H1 (cell line): ENCODE data around the gene FHIT. TPM values are rescaled to one million over a fixed set of nuclear protein-coding genes. Genes with fewer than 3 reads are reported as not detected.

Experiments used
- CTCF ChIA-PET: fragments of 300-600 bp; sonication (Branson Sonifier 250); formaldehyde crosslinking; loops from one replicate; lab custom pipeline; 2021; ENCODE audit not compliant: partially characterized antibody; lab: Charles Lee
- POLR2A ChIA-PET: fragments of 300-600 bp; sonication (Branson Sonifier 250); formaldehyde crosslinking; loops from one replicate; lab custom pipeline; 2021; ENCODE audit warnings: inconsistent platforms; ENCODE audit not compliant: partially characterized antibody; lab: Charles Lee
- DNase-seq, 2 experiments: peaks; one replicate each; pipeline versions ENCODE4 v3.0.0 to v3.0.0-alpha.2; 2010 to 2022; ENCODE audit warnings: low spot score in 2 of 2, low read depth in 1 of 2, mixed read lengths in 1 of 2
- FAIRE-seq: peaks from 2 replicates; lab custom pipeline; 2011; peaks lifted over from hg19 to GRCh38; lab: Jason Lieb, UNC
- H2AFZ ChIP-seq: 2 replicates; pipeline ENCODE4 v1.8.1; 2012; ENCODE audit warnings: low read length, inconsistent platforms
- H2AK5ac ChIP-seq: 2 replicates; pipeline ENCODE4 v1.6.1; 2013; ENCODE audit warnings: low read depth, low read length
- H2BK120ac ChIP-seq: replicated peaks from 2 replicates; pipeline ENCODE3; 2013; ENCODE audit warnings: low read depth, low read length, inconsistent platforms
- H2BK12ac ChIP-seq: 2 replicates; pipeline ENCODE4 v1.6.1; 2013; ENCODE audit warnings: low read depth, low read length
- H2BK15ac ChIP-seq: 2 replicates; pipeline ENCODE4 v1.6.1; 2013; ENCODE audit warnings: low read length
- H2BK20ac ChIP-seq: 2 replicates; pipeline ENCODE4 v1.6.1; 2013; ENCODE audit warnings: low read length
- H2BK5ac ChIP-seq: 2 replicates; pipeline ENCODE4 v1.6.1; 2013; ENCODE audit warnings: low read depth, low read length
- H3K14ac ChIP-seq: 2 replicates; pipeline ENCODE4 v1.6.1; 2013; ENCODE audit warnings: inconsistent platforms; ENCODE audit not compliant: insufficient read length
- H3K18ac ChIP-seq: 2 replicates; pipeline ENCODE4 v1.6.1; 2013; ENCODE audit warnings: low read length; ENCODE audit errors: extremely low read depth
- H3K23ac ChIP-seq: 2 replicates; pipeline ENCODE4 v1.6.1; 2013; ENCODE audit warnings: inconsistent platforms; ENCODE audit not compliant: insufficient read length
- H3K23me2 ChIP-seq: 2 replicates; pipeline ENCODE4 v1.6.1; 2013; ENCODE audit warnings: low read depth, low read length
- H3K27ac ChIP-seq: 2 replicates; pipeline ENCODE4 v1.6.1; 2011; ENCODE audit warnings: low read depth, low read length, inconsistent platforms
- H3K27me3 ChIP-seq, 4 experiments: replicated peaks in 1 of 4; 1 replicate in 1 of 4; 2 replicates in 3 of 4; pipeline versions ENCODE4 v1.6.1 to v1.8.1; 2011 to 2013; ENCODE audit warnings: low read length in 3 of 4, mild to moderate bottlenecking in 3 of 4, inconsistent platforms in 2 of 4, mixed read lengths in 2 of 4, moderate library complexity in 1 of 4; ENCODE audit not compliant: control insufficient read depth in 3 of 4, insufficient read depth in 3 of 4; ENCODE audit errors: extremely low read depth in 1 of 4
- H3K36me3 ChIP-seq, 4 experiments: 2 replicates each; pipeline versions ENCODE4 v1.6.1 to v1.8.1; 2011 to 2013; ENCODE audit warnings: mild to moderate bottlenecking in 4 of 4, low read length in 3 of 4, moderate library complexity in 2 of 4, control low read depth in 1 of 4, inconsistent platforms in 1 of 4; ENCODE audit not compliant: insufficient read depth in 4 of 4, control insufficient read depth in 2 of 4
- H3K4ac ChIP-seq: replicated peaks from 2 replicates; pipeline ENCODE3; 2013; ENCODE audit warnings: low read length, low read depth, mixed read lengths, inconsistent platforms; ENCODE audit not compliant: insufficient read length
- H3K4me1 ChIP-seq, 4 experiments: replicated peaks in 1 of 4; 1 replicate in 1 of 4; 2 replicates in 3 of 4; pipeline versions ENCODE4 v1.6.1 to v1.8.1; 2011 to 2013; ENCODE audit warnings: low read length in 3 of 4, inconsistent platforms in 2 of 4, mixed read lengths in 1 of 4; ENCODE audit not compliant: insufficient read depth in 4 of 4, control insufficient read depth in 3 of 4
- H3K4me2 ChIP-seq, 2 experiments: 2 replicates each; pipeline versions ENCODE4 v1.6.1 to v1.8.1; 2011 to 2013; ENCODE audit warnings: low read depth in 2 of 2, low read length in 2 of 2, control low read depth in 1 of 2, inconsistent platforms in 1 of 2, mild to moderate bottlenecking in 1 of 2; ENCODE audit not compliant: insufficient read depth in 1 of 2
- H3K4me3 ChIP-seq, 4 experiments: fragments of 200-600, 300-600 bp in 1 of 4; sonication (generic), shearing (Covaris generic), sonication (Bioruptor Twin) in 1 of 4; 2 replicates each; pipeline versions ENCODE4 v1.5.1 to v1.8.1; 2011 to 2016; ENCODE audit warnings: low read length in 4 of 4, low read depth in 3 of 4, control low read depth in 2 of 4, inconsistent platforms in 2 of 4, mild to moderate bottlenecking in 2 of 4, mixed read lengths in 1 of 4, moderate library complexity in 1 of 4; ENCODE audit not compliant: insufficient read depth in 2 of 4; ENCODE audit errors: extremely low read depth in 1 of 4
- H3K56ac ChIP-seq: replicated peaks from 2 replicates; pipeline ENCODE3; 2013; ENCODE audit warnings: low read depth, mild to moderate bottlenecking, mixed read lengths, low read length, inconsistent platforms; ENCODE audit not compliant: insufficient read length
- H3K79me1 ChIP-seq: 2 replicates; pipeline ENCODE4 v1.6.1; 2013; ENCODE audit warnings: low read depth, low read length, control low read depth
- H3K79me2 ChIP-seq, 2 experiments: 2 replicates each; pipeline versions ENCODE4 v1.6.1 to v1.8.1; 2012 to 2013; ENCODE audit warnings: low read length in 2 of 2, mild to moderate bottlenecking in 2 of 2, inconsistent platforms in 1 of 2; ENCODE audit not compliant: insufficient read depth in 2 of 2, control insufficient read depth in 1 of 2
- H3K9ac ChIP-seq, 4 experiments: replicated peaks in 1 of 4; 1 replicate in 1 of 4; 2 replicates in 3 of 4; pipeline versions ENCODE4 v1.6.1 to v1.8.1; 2011 to 2013; ENCODE audit warnings: low read depth in 3 of 4, low read length in 3 of 4, control low read depth in 2 of 4, mild to moderate bottlenecking in 2 of 4, moderate library complexity in 2 of 4, inconsistent platforms in 1 of 4; ENCODE audit errors: extremely low read depth in 1 of 4
- H3K9me3 ChIP-seq, 2 experiments: 2 replicates each; pipeline versions ENCODE4 v1.6.1 to v1.8.1; 2012 to 2013; ENCODE audit warnings: mild to moderate bottlenecking in 2 of 2, moderate library complexity in 2 of 2, control low read depth in 1 of 2, inconsistent platforms in 1 of 2, low read depth in 1 of 2, low read length in 1 of 2, mixed read lengths in 1 of 2; ENCODE audit not compliant: insufficient read depth in 2 of 2
- H4K20me1 ChIP-seq, 2 experiments: replicated peaks in 1 of 2; 2 replicates each; pipeline versions ENCODE3 to v1.8.1; 2011 to 2013; ENCODE audit warnings: inconsistent platforms in 2 of 2, low read length in 2 of 2, mild to moderate bottlenecking in 1 of 2; ENCODE audit not compliant: insufficient read depth in 2 of 2, control insufficient read depth in 1 of 2
- H4K5ac ChIP-seq: 2 replicates; pipeline ENCODE4 v1.6.1; 2013; ENCODE audit warnings: low read length, low read depth, mixed read lengths, inconsistent platforms; ENCODE audit not compliant: insufficient read length
- H4K8ac ChIP-seq: 2 replicates; pipeline ENCODE4 v1.8.0; 2013; ENCODE audit warnings: mild to moderate bottlenecking, moderate library complexity, low read length, inconsistent platforms; ENCODE audit not compliant: insufficient read depth; ENCODE audit errors: extremely low read depth
- H4K91ac ChIP-seq: replicated peaks from 2 replicates; pipeline ENCODE3; 2013; ENCODE audit warnings: low read length, mixed read lengths, inconsistent platforms; ENCODE audit not compliant: insufficient read length
- BCL11A ChIP-seq, 2 experiments: IDR thresholded peaks; one replicate each; pipeline ENCODE4 v1.6.1; 2011; ENCODE audit warnings: low read depth in 2 of 2, low read length in 2 of 2, mild to moderate bottlenecking in 2 of 2
- CHD1 ChIP-seq: IDR thresholded peaks from 2 replicates; pipeline ENCODE4 v1.6.1; 2012; ENCODE audit warnings: low read depth, low read length, improper control_type of control experiment
- CTBP2 ChIP-seq: IDR thresholded peaks from 2 replicates; pipeline ENCODE4 v1.7.0; 2011; ENCODE audit warnings: borderline replicate concordance, mild to moderate bottlenecking, moderate library complexity, mixed read lengths, low read length; ENCODE audit not compliant: insufficient read depth, insufficient read length
- EP300 ChIP-seq, 2 experiments: IDR thresholded peaks; 1 replicate in 1 of 2; 2 replicates in 1 of 2; pipeline ENCODE4 v1.6.1; 2011 to 2012; ENCODE audit warnings: low read depth in 2 of 2, low read length in 2 of 2, mild to moderate bottlenecking in 2 of 2, borderline replicate concordance in 1 of 2, inconsistent platforms in 1 of 2, moderate library complexity in 1 of 2
- EZH2 ChIP-seq: fragments of 200-600 bp; sonication (generic); IDR thresholded peaks from 2 replicates; pipeline ENCODE4 v1.7.1; 2012; ENCODE audit warnings: low read depth, mild to moderate bottlenecking, moderate library complexity, low read length, inconsistent platforms; ENCODE audit not compliant: severe bottlenecking
- GTF2F1 ChIP-seq: IDR thresholded peaks from 2 replicates; pipeline ENCODE4 v1.6.1; 2012; ENCODE audit warnings: low read depth, low read length, improper control_type of control experiment, borderline replicate concordance
- KDM4A ChIP-seq: IDR thresholded peaks from one replicate; pipeline ENCODE4 v1.7.1; 2012; ENCODE audit warnings: low read depth, mild to moderate bottlenecking, moderate library complexity, low read length, inconsistent platforms; ENCODE audit not compliant: severe bottlenecking
- POLR2A ChIP-seq, 2 experiments: IDR thresholded peaks; 1 replicate in 1 of 2; 2 replicates in 1 of 2; pipeline ENCODE4 v1.6.1; 2011; ENCODE audit warnings: low read depth in 2 of 2, low read length in 2 of 2, mild to moderate bottlenecking in 2 of 2; ENCODE audit errors: control extremely low read depth in 1 of 2
- RAD21 ChIP-seq, 2 experiments: IDR thresholded peaks in 1 of 2; conservative IDR thresholded peaks in 1 of 2; 2 replicates each; pipeline ENCODE4 v1.6.1; 2011; ENCODE audit warnings: low read depth in 2 of 2, low read length in 2 of 2, improper control_type of control experiment in 1 of 2, inconsistent platforms in 1 of 2, mild to moderate bottlenecking in 1 of 2, moderate library complexity in 1 of 2
- SP1 ChIP-seq: IDR thresholded peaks from 2 replicates; pipeline ENCODE4 v1.6.1; 2011; ENCODE audit warnings: low read depth, low read length
- SUZ12 ChIP-seq: fragments of 200-600 bp; sonication (generic); IDR thresholded peaks from 2 replicates; pipeline ENCODE4 v1.6.1; 2012; ENCODE audit warnings: mild to moderate bottlenecking, inconsistent platforms, low read length, moderate library complexity, mixed read lengths
- WGBS, 2 experiments: shearing (Covaris generic) in 1 of 2; methylation state at CpG; one replicate each; pipeline versions ENCODE4 v1.1.6 to v1.1.7; 2013 to 2015; ENCODE audit warnings: low lambda C conversion rate in 2 of 2, mixed read lengths in 2 of 2, inconsistent platforms in 1 of 2, low coverage in 1 of 2, missing lambda C conversion rate in 1 of 2; ENCODE audit not compliant: insufficient replicate concordance in 2 of 2, insufficient coverage in 1 of 2, insufficient read length in 1 of 2; ENCODE audit errors: extremely low coverage in 1 of 2, missing lambda C conversion rate in 1 of 2; 5-methylcytosine and 5-hydroxymethylcytosine counted together
- polyA plus RNA-seq, 7 experiments: library from polyadenylated mRNA; depleted of rRNA in 3 of 7; stranded (reverse) in 5 of 7; unstranded in 2 of 7; fragments of >200 nt in 5 of 7; fragments of 200-250 nt in 2 of 7; gene quantifications; 1 replicate in 5 of 7; 2 replicates in 1 of 7; 4 replicates in 1 of 7; pipeline versions ENCODE4 v1.2.1 to v1.2.3, GENCODE V29; 2011 to 2013; ENCODE audit warnings: missing spikeins in 2 of 7, mixed read lengths in 2 of 7
- total RNA-seq: library from RNA; stranded (reverse); fragmentation: NEBNext Ultra II Directional; extraction: Animal tissue kit (Norgen Biotek cat#: 25700); gene quantifications from 2 replicates; pipeline ENCODE4 v1.2.1, GENCODE V29; 2021
- TF ChIP-seq, protein P1 (sequence below), 3 experiments: IDR thresholded peaks; 1 replicate in 2 of 3; 2 replicates in 1 of 3; pipeline versions ENCODE4 v1.5.1 to v1.6.1; 2011; ENCODE audit warnings: low read length in 3 of 3, mild to moderate bottlenecking in 3 of 3, inconsistent platforms in 2 of 3, low read depth in 1 of 3, moderate library complexity in 1 of 3; ENCODE audit not compliant: insufficient read depth in 1 of 3; ENCODE audit errors: control extremely low read depth in 1 of 3

FHIT gene
- total and polyA plus RNA-seq, 2 of the 8 experiments (the other 6 are each of a cell fraction or from before 2014, with no cell fraction given) = 1.2 to 3.2 TPM

DNA sequence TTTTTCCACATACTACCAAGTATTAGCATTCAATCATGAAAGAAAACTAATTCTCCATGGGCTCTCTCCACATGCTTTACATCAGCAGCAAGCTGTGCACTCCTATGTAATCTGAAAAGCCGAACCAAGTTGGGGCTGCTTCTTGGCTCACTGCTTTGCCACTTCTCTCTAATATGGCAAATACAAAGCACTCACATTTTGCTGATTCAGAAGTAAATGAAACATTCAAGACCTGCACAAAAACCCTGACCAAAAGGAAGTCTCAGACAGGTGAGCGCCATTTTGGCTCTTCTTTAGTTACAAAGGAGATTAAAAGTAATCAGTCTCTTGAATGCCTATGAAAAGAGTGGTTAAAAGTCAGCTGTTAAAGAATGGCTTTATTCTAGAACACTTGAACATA is 915.2 kb downstream of the FHIT start:
- no peak overlapping the region for H2BK5ac ChIP-seq
- no peaks in the 10 kb centered on the region for H3K27me3 ChIP-seq
- no peak overlapping the region for H4K91ac ChIP-seq
- no peak overlapping the region for H3K18ac ChIP-seq
- no peak overlapping the region for H3K9ac ChIP-seq
- ChIA-PET CTCF (no interaction called here), POLR2A (no interaction called here)
- H2BK12ac ChIP-seq = no peak overlapping the region
- no peak overlapping the region for H4K8ac ChIP-seq
- no peak for DNase-seq
- FAIRE-seq = no peak
- no peaks in the 10 kb centered on the region for H3K36me3 ChIP-seq
- H3K14ac ChIP-seq = no peak overlapping the region
- H3K56ac ChIP-seq = no peak overlapping the region
- no peak for TF ChIP-seq BCL11A (IDR thresholded peaks at IDR 0.05; ENCODE audit: low read depth in 2 of 2, low read length in 2 of 2)
- TF ChIP-seq CTBP2 = no peak
- TF ChIP-seq, protein P1, sequence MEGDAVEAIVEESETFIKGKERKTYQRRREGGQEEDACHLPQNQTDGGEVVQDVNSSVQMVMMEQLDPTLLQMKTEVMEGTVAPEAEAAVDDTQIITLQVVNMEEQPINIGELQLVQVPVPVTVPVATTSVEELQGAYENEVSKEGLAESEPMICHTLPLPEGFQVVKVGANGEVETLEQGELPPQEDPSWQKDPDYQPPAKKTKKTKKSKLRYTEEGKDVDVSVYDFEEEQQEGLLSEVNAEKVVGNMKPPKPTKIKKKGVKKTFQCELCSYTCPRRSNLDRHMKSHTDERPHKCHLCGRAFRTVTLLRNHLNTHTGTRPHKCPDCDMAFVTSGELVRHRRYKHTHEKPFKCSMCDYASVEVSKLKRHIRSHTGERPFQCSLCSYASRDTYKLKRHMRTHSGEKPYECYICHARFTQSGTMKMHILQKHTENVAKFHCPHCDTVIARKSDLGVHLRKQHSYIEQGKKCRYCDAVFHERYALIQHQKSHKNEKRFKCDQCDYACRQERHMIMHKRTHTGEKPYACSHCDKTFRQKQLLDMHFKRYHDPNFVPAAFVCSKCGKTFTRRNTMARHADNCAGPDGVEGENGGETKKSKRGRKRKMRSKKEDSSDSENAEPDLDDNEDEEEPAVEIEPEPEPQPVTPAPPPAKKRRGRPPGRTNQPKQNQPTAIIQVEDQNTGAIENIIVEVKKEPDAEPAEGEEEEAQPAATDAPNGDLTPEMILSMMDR (IDR thresholded peaks at IDR 0.05; ENCODE audit: control extremely low read depth in 1 of 3, insufficient read depth in 1 of 3, low read depth in 1 of 3, low read length in 3 of 3) = no peak
- no peak for TF ChIP-seq CHD1
- no peak for TF ChIP-seq EP300 (IDR thresholded peaks at IDR 0.05; ENCODE audit: borderline replicate concordance in 1 of 2, low read depth in 2 of 2, low read length in 2 of 2)
- no peak for TF ChIP-seq POLR2A (IDR thresholded peaks at IDR 0.05; ENCODE audit: control extremely low read depth in 1 of 2, low read depth in 2 of 2, low read length in 2 of 2)
- TF ChIP-seq SP1 = no peak
- no peak for TF ChIP-seq GTF2F1
- no peak for TF ChIP-seq RAD21 (IDR thresholded peaks at IDR 0.05 in 1 of 2, conservative IDR thresholded peaks at IDR 0.05 in 1 of 2; ENCODE audit: low read depth in 2 of 2, low read length in 2 of 2)
- TF ChIP-seq EZH2 = no peak
- TF ChIP-seq SUZ12 = no peak
- no peak for TF ChIP-seq KDM4A
- WGBS, 2 experiments = 95% methylated on average over 2 of the region's 2 CpGs; no CpG with 5 or more reads in 1 of the 2 experiments
- H3K4ac ChIP-seq = no peak overlapping the region
- no peak overlapping the region for H2AK5ac ChIP-seq
- H3K4me2 ChIP-seq = no peak overlapping the region
- no peaks in the 10 kb centered on the region for H3K4me1 ChIP-seq
- no peak overlapping the region for H3K27ac ChIP-seq
- no peak overlapping the region for H2BK20ac ChIP-seq
- no peaks in the 10 kb centered on the region for H3K79me1 ChIP-seq
- no peak overlapping the region for H3K23ac ChIP-seq
- no peaks in the 10 kb centered on the region for H3K23me2 ChIP-seq
- H2BK120ac ChIP-seq = no peak overlapping the region
- no peaks in the 10 kb centered on the region for H4K20me1 ChIP-seq
- no peak overlapping the region for H4K5ac ChIP-seq
- no peak overlapping the region for H3K4me3 ChIP-seq
- H3K79me2 ChIP-seq = no peaks in the 10 kb centered on the region
- no peaks in the 10 kb centered on the region for H3K9me3 ChIP-seq
- no peak overlapping the region for H2BK15ac ChIP-seq
- H2AFZ ChIP-seq = no peak overlapping the region
